ENCODE measurements around the gene STIP1.

STIP1 gene

GRCh38 chr11:64229090-64229743, 43.2 kb downstream of the STIP1 start:
- no peaks in the 10 kb centered on the region for H3K27me3 ChIP-seq (ENCODE audit: insufficient read depth, low read length)
- H3F3A ChIP-seq (ENCODE audit: insufficient read depth, low read length), result no peaks in the 10 kb centered on the region
- TF ChIP-seq CTCF (IDR thresholded peaks at IDR 0.05; ENCODE audit: low read length) (no peak), EZH2 (IDR thresholded peaks at IDR 0.05; ENCODE audit: borderline replicate concordance, low read length) (no peak)
- peak overlapping the region; percentile 68 for H3K4me3 ChIP-seq (ENCODE audit: low read depth, low read length, poor library complexity, severe bottlenecking)
- no peak overlapping the region for H2AFZ ChIP-seq (ENCODE audit: low read length)
- H4K20me1 ChIP-seq (ENCODE audit: insufficient read depth, low read length), result no peaks in the 10 kb centered on the region
- peaks cover 4% of the 10 kb centered on the region; the same call in 1 of the 2 replicates for H3K36me3 ChIP-seq (ENCODE audit: insufficient read depth, low read length)
- peak overlapping the region; percentile 79 for H3K4me2 ChIP-seq (ENCODE audit: low read length)
- no peaks in the 10 kb centered on the region for H3K79me2 ChIP-seq (ENCODE audit: insufficient read depth, low read length)
- peak overlapping the region; percentile 71; the same call in 1 of the 2 replicates for H3K9ac ChIP-seq (ENCODE audit: low read length)
- no peaks in the 10 kb centered on the region for H3K9me2 ChIP-seq (ENCODE audit: low read depth, low read length)
- H3K9me3 ChIP-seq (ENCODE audit: low read length), result no peaks in the 10 kb centered on the region
- peaks cover 65% of the 10 kb centered on the region for H3K4me1 ChIP-seq (ENCODE audit: insufficient read depth, low read length, severe bottlenecking)
- H3K27ac ChIP-seq (ENCODE audit: low read depth, low read length, poor library complexity, severe bottlenecking), result peak overlapping the region; percentile 79

GRCh38 chr11:64229744-64230170, 43.8 kb downstream of the STIP1 start:
- Histone ChIP-seq H3K27me3 (ENCODE audit: insufficient read depth, low read length) (no peaks in the 10 kb centered on the region), H3K79me2 (ENCODE audit: insufficient read depth, low read length) (no peaks in the 10 kb centered on the region), H3K4me1 (ENCODE audit: insufficient read depth, low read length, severe bottlenecking) (peaks cover 59% of the 10 kb centered on the region), H3K4me3 (ENCODE audit: low read depth, low read length, poor library complexity, severe bottlenecking) (peak overlapping the region; percentile 68), H4K20me1 (ENCODE audit: insufficient read depth, low read length) (no peaks in the 10 kb centered on the region), H3K9ac (ENCODE audit: low read length) (peak overlapping the region; percentile 71), H3K9me2 (ENCODE audit: low read depth, low read length) (no peaks in the 10 kb centered on the region), H3K27ac (ENCODE audit: low read depth, low read length, poor library complexity, severe bottlenecking) (peak overlapping the region; percentile 79), H3K4me2 (ENCODE audit: low read length) (peak overlapping the region; percentile 79), H3K36me3 (ENCODE audit: insufficient read depth, low read length) (no peaks in the 10 kb centered on the region; the same call in 1 of the 2 replicates), H3F3A (ENCODE audit: insufficient read depth, low read length) (no peaks in the 10 kb centered on the region), H2AFZ (ENCODE audit: low read length) (no peak overlapping the region), H3K9me3 (ENCODE audit: low read length) (no peaks in the 10 kb centered on the region)
- TF ChIP-seq CTCF (IDR thresholded peaks at IDR 0.05; ENCODE audit: low read length), result no peak
- no peak for TF ChIP-seq EZH2 (IDR thresholded peaks at IDR 0.05; ENCODE audit: borderline replicate concordance, low read length)

- Histone ChIP-seq H3K4me2 (ENCODE audit: low read length) (peak within 1 kb of the TSS; percentile 79), H3K9me2 (ENCODE audit: low read depth, low read length) (no peaks in the 10 kb centered on the region), H2AFZ (ENCODE audit: low read length) (no peak within 1 kb of the TSS), H3K27me3 (ENCODE audit: insufficient read depth, low read length) (no peaks in the 10 kb centered on the region), H3K27ac (ENCODE audit: low read depth, low read length, poor library complexity, severe bottlenecking) (peak within 1 kb of the TSS; percentile 79), H3K9ac (ENCODE audit: low read length) (peak within 1 kb of the TSS; percentile 71), H3K9me3 (ENCODE audit: low read length) (no peaks in the 10 kb centered on the region), H3K4me1 (ENCODE audit: insufficient read depth, low read length, severe bottlenecking) (peaks cover 58% of the 10 kb centered on the region), H4K20me1 (ENCODE audit: insufficient read depth, low read length) (no peaks in the 10 kb centered on the region), H3K36me3 (ENCODE audit: insufficient read depth, low read length) (peaks cover under 1% of the 10 kb centered on the region; the same call in 1 of the 2 replicates), H3K79me2 (ENCODE audit: insufficient read depth, low read length) (no peaks in the 10 kb centered on the region), H3K4me3 (ENCODE audit: low read depth, low read length, poor library complexity, severe bottlenecking) (peak within 1 kb of the TSS; percentile 68), H3F3A (ENCODE audit: insufficient read depth, low read length) (no peaks in the 10 kb centered on the region)
- TF ChIP-seq CTCF (IDR thresholded peaks at IDR 0.05; ENCODE audit: low read length) (no peak), EZH2 (IDR thresholded peaks at IDR 0.05; ENCODE audit: borderline replicate concordance, low read length) (no peak)
Measured at GRCh38 chr11:64230171-64230984, 44.4 kb downstream of the STIP1 start, which contains the start of gene DNAJC4. DNAJC4 (plus strand) TSS chr11:64230548; CDS start chr11:64230855, 307 bp downstream.

Data from OCI-LY1 (cell line).